Eye (tissue), 1 donor: ENCODE results near the gene PRDX5.

Experiments
- DNase-seq: peaks from one replicate; pipeline ENCODE4 v3.0.0-alpha.2; 2015

Gene PRDX5

GRCh38 chr11:64290352-64291261, 27.3 kb upstream of the PRDX5 start:
- DNase-seq, result no peak

- DNase-seq, result no peak
Observed at GRCh38 chr11:64291262-64291751, 26.6 kb upstream of the PRDX5 start, which contains the start of gene KCNK4. KCNK4 (plus strand) TSS chr11:64291302; CDS start chr11:64293019, 1,717 bp downstream.

- DNase-seq, result peak; percentile 51
Observed at GRCh38 chr11:64291752-64292459, 26.0 kb upstream of the PRDX5 start.

- peak; percentile 51 for DNase-seq
Observed at GRCh38 chr11:64292460-64293254, 25.3 kb upstream of the PRDX5 start.

GRCh38 chr11:64294774-64295173, 23.1 kb upstream of the PRDX5 start:
- peak; percentile 81 for DNase-seq

GRCh38 chr11:64295760-64296159, 22.2 kb upstream of the PRDX5 start:
- no peak for DNase-seq

- DNase-seq, result no peak
Observed at GRCh38 chr11:64296236-64296635, 21.7 kb upstream of the PRDX5 start.

- DNase-seq, result peak; percentile 30
Observed at GRCh38 chr11:64296830-64297698, 20.9 kb upstream of the PRDX5 start.

- peak; percentile 42 for DNase-seq
Observed at GRCh38 chr11:64297699-64298358, 20.1 kb upstream of the PRDX5 start.

- peak; percentile 77 for DNase-seq
Observed at GRCh38 chr11:64298966-64299846, 18.7 kb upstream of the PRDX5 start.

- peak; percentile 55 for DNase-seq
Observed at GRCh38 chr11:64299847-64300648, 17.9 kb upstream of the PRDX5 start, which contains the start of gene CATSPERZ. CATSPERZ (plus strand) TSS chr11:64300358; CDS start chr11:64300411, 53 bp downstream.

GRCh38 chr11:64303109-64304031, 14.6 kb upstream of the PRDX5 start:
- DNase-seq, result no peak

GRCh38 chr11:64304032-64304315, 13.9 kb upstream of the PRDX5 start:
- no peak for DNase-seq

GRCh38 chr11:64304316-64305072, 13.4 kb upstream of the PRDX5 start:
- peak; percentile 97 for DNase-seq

GRCh38 chr11:64305075-64305690, 12.7 kb upstream of the PRDX5 start, which contains the start of gene ESRRA:
ESRRA (plus strand) TSS chr11:64305524; CDS start chr11:64307180, 1,656 bp downstream.
- peak; percentile 99 for DNase-seq

GRCh38 chr11:64305691-64306562, 12.0 kb upstream of the PRDX5 start:
- peak; percentile 78 for DNase-seq
